Osteocyte (in vitro differentiated cells): ENCODE data around the gene LST1. TPM values are rescaled to one million over a fixed set of nuclear protein-coding genes. Genes with fewer than 3 reads are reported as not detected.

Experiments used
- DNase-seq: peaks from one replicate; pipeline ENCODE4 v3.0.0; 2021; ENCODE audit warnings: mixed read lengths; ENCODE audit not compliant: unreplicated experiment; ENCODE audit errors: extremely low spot score
- H3K27ac Mint-ChIP-seq: one replicate; pipeline ENCODE4 v1.8.0; 2021; ENCODE audit warnings: mild to moderate bottlenecking, mixed read lengths; ENCODE audit not compliant: unreplicated experiment
- H3K27me3 Mint-ChIP-seq: one replicate; pipeline ENCODE4 v1.8.0; 2021; ENCODE audit warnings: mixed read lengths; ENCODE audit not compliant: unreplicated experiment
- H3K36me3 Mint-ChIP-seq: one replicate; pipeline ENCODE4 v1.8.0; 2021; ENCODE audit warnings: mixed read lengths; ENCODE audit not compliant: unreplicated experiment
- H3K4me1 Mint-ChIP-seq: one replicate; pipeline ENCODE4 v1.8.0; 2021; ENCODE audit warnings: mixed read lengths; ENCODE audit not compliant: unreplicated experiment
- H3K4me3 Mint-ChIP-seq: one replicate; pipeline ENCODE4 v1.8.0; 2021; ENCODE audit warnings: mild to moderate bottlenecking, moderate library complexity, mixed read lengths; ENCODE audit not compliant: unreplicated experiment
- H3K9me3 Mint-ChIP-seq: one replicate; pipeline ENCODE4 v1.8.0; 2021; ENCODE audit warnings: mixed read lengths; ENCODE audit not compliant: unreplicated experiment
- CTCF ChIP-seq: fragments of 200-600 bp; sonication (generic); IDR thresholded peaks from 2 replicates; pipeline ENCODE4 v1.5.0; 2021; ENCODE audit warnings: antibody characterized with exemption, mild to moderate bottlenecking, moderate library complexity
- total RNA-seq: library from RNA; stranded (reverse); gene quantifications from 2 replicates; pipeline ENCODE4 v1.2.1, GENCODE V29; 2021

Gene LST1
- total RNA-seq, 1 donor from 2014 or later, result not detected

- H3K4me1 Mint-ChIP-seq, result peaks cover 18% of the 10 kb centered on the region
- no peaks in the 10 kb centered on the region for H3K9me3 Mint-ChIP-seq
- H3K4me3 Mint-ChIP-seq, result peak overlapping the region; percentile 80
- peaks cover 16% of the 10 kb centered on the region for H3K36me3 Mint-ChIP-seq
- H3K27ac Mint-ChIP-seq, result peak overlapping the region; percentile 100
- DNase-seq, result peak; percentile 99
- H3K27me3 Mint-ChIP-seq, result no peaks in the 10 kb centered on the region
- no peak for TF ChIP-seq CTCF
Measured at GRCh38 chr6:31619805-31620585, 33.9 kb downstream of the LST1 start.

GRCh38 chr6:31620586-31621319 lies 34.7 kb downstream of the LST1 start, which contains the start of gene PRRC2A:
TSS of gene PRRC2A (plus strand) at chr6:31620715. CDS start at chr6:31622790, 2,075 bp downstream.
- DNase-seq, result no peak
- Mint-ChIP-seq H3K4me1 (peaks cover 18% of the 10 kb centered on the region), H3K4me3 (peak within 1 kb of the TSS; percentile 80), H3K36me3 (peaks cover 21% of the 10 kb centered on the region), H3K27ac (peak within 1 kb of the TSS; percentile 100), H3K9me3 (no peaks in the 10 kb centered on the region), H3K27me3 (no peaks in the 10 kb centered on the region)
- no peak for TF ChIP-seq CTCF

DNA sequence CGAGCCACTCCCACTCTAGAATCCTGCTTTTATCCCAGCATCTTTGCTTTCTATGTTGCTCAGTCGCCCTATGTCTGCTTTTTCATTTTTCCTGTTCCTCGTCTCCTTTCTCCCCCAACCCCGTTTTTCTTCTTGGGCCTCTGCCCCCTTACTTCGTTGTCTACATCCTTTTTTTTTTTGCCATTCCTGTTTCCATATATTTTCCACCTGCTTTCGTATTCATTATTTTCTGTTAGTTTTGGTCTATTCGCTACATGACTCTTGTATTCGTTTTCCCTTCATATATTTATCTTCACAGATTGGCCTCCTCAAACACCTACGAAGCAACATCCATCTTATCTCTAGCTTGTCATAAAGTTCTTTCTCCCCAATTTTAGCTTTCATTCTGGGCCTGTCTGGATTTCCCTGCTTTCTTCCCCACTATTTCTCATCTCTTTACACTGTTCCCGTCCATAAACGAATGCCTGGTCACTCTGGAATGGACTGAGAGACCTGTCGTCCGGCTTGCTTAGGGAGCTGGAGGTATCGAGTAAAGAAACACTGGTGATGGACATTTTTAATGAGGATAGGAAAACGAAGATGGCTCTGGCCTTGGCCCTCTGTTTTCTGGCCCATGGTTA lies 35.4 kb downstream of the LST1 start:
- no peaks in the 10 kb centered on the region for H3K27me3 Mint-ChIP-seq
- H3K9me3 Mint-ChIP-seq, result no peaks in the 10 kb centered on the region
- DNase-seq, result no peak
- peaks cover 28% of the 10 kb centered on the region for H3K36me3 Mint-ChIP-seq
- peak overlapping the region; percentile 80 for H3K4me3 Mint-ChIP-seq
- H3K4me1 Mint-ChIP-seq, result peaks cover 18% of the 10 kb centered on the region
- H3K27ac Mint-ChIP-seq, result peak overlapping the region; percentile 92
- TF ChIP-seq CTCF, result no peak

DNA sequence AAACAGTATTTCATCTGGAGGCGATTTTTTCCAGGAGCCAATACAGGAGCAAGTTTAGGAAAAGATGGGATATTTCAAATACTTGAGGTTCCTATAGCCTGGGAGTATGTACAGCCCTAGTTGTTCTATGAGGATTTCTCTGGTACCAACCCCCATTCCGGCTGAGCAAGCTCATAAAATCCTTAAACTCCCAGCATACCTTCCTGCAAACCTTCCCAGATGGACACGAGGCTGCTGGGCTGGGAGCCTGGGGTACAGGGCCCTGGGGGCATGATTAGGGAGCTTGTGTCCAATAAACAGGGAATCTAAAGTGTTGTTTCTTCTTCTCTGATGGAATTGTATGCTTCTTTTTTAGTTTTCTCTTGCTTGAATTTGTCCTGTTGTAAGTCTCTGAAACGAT lies 35.9 kb downstream of the LST1 start:
- Mint-ChIP-seq H3K4me1 (peaks cover 18% of the 10 kb centered on the region), H3K4me3 (peak overlapping the region; percentile 80), H3K27me3 (no peaks in the 10 kb centered on the region), H3K36me3 (peaks cover 31% of the 10 kb centered on the region), H3K27ac (peak overlapping the region; percentile 92), H3K9me3 (no peaks in the 10 kb centered on the region)
- no peak for TF ChIP-seq CTCF
- no peak for DNase-seq

DNA sequence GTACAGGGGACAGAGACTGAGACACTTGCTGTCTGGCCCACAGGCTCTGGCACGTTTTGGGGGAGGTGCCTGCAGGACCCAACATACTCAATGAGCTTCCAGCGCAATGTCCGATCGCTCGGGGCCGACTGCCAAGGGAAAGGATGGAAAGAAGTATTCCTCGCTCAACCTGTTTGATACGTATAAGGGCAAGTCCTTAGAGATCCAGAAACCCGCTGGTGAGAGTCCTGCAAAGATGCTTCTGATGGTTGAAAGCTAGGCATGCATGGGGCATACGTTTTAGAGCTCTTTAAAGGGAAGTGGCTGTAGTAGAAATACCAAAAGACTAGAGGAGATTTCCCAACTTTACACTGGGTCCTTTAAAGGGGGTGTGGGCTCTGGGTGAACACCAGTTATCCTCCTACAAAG lies 36.6 kb downstream of the LST1 start:
- Mint-ChIP-seq H3K27me3 (no peaks in the 10 kb centered on the region), H3K9me3 (no peaks in the 10 kb centered on the region), H3K4me3 (peak overlapping the region; percentile 80), H3K36me3 (peaks cover 37% of the 10 kb centered on the region), H3K4me1 (peaks cover 18% of the 10 kb centered on the region), H3K27ac (peak overlapping the region; percentile 92)
- no peak for TF ChIP-seq CTCF
- DNase-seq, result no peak
